HEK293 (cell line): ENCODE results near the gene KIAA0753.

Experiments
- CTCF ChIA-PET: fragments of 350-600 bp; formaldehyde crosslinking; extraction: SDS; loops from one replicate; lab custom pipeline; 2021; ENCODE audit warnings: antibody characterized with exemption; lab: Yijun Ruan, JAX
- POLR2A ChIA-PET: fragments of 300-600 bp; formaldehyde crosslinking; extraction: SDS; loops from one replicate; lab custom pipeline; 2020; ENCODE audit warnings: antibody characterized with exemption, inconsistent platforms; lab: Yijun Ruan, JAX
- H3K27ac ChIP-seq: fragments of 200-500 bp; sonication (Bioruptor generic); 2 replicates; pipeline ENCODE4 v1.5.1; 2014; ENCODE audit warnings: low read depth, low read length, control low read depth, inconsistent platforms; ENCODE audit errors: extremely low read depth
- H3K36me3 ChIP-seq, 2 experiments: fragments of 200-500 bp in 1 of 2; sonication (Bioruptor generic) in 1 of 2; 1 replicate in 1 of 2; 2 replicates in 1 of 2; pipeline ENCODE4 v1.5.1; 2014 to 2017; ENCODE audit warnings: inconsistent platforms in 2 of 2, low read length in 2 of 2; ENCODE audit not compliant: control insufficient read depth in 2 of 2, insufficient read depth in 1 of 2
- H3K4me1 ChIP-seq: fragments of 200-500 bp; sonication (Bioruptor generic); 2 replicates; pipeline ENCODE4 v1.5.1; 2014; ENCODE audit warnings: mild to moderate bottlenecking, low read length, inconsistent platforms; ENCODE audit not compliant: control insufficient read depth, insufficient read depth
- H3K4me3 ChIP-seq: 2 replicates; pipeline ENCODE4 v1.5.1; 2011; ENCODE audit warnings: low read depth, mild to moderate bottlenecking, control low read depth, low read length, moderate library complexity
- H3K9me3 ChIP-seq: fragments of 200-500 bp; sonication (Bioruptor generic); 2 replicates; pipeline ENCODE4 v1.5.1; 2014; ENCODE audit warnings: low read depth, low read length, inconsistent platforms; ENCODE audit not compliant: control insufficient read depth, insufficient read depth
- FEZF1 ChIP-seq: fragments of 450-650 bp; formaldehyde crosslinking; IDR thresholded peaks from 2 replicates; pipeline ENCODE4 v1.5.1; 2016; ENCODE audit warnings: missing biosample characterization, missing genetic modification characterization
- GLIS1 ChIP-seq: fragments of 450-650 bp; formaldehyde crosslinking; IDR thresholded peaks from 2 replicates; pipeline ENCODE4 v1.5.1; 2016; ENCODE audit warnings: missing biosample characterization, missing genetic modification characterization
- GLIS2 ChIP-seq: fragments of 450-650 bp; formaldehyde crosslinking; IDR thresholded peaks from 2 replicates; pipeline ENCODE4 v1.5.1; 2016; ENCODE audit warnings: missing biosample characterization, missing genetic modification characterization
- IKZF3 ChIP-seq: fragments of 450-650 bp; IDR thresholded peaks from 2 replicates; pipeline ENCODE4 v1.5.0; 2018; ENCODE audit warnings: missing biosample characterization, mild to moderate bottlenecking, missing genetic modification characterization, moderate library complexity
- KLF9 ChIP-seq: fragments of 450-650 bp; formaldehyde crosslinking; IDR thresholded peaks from 2 replicates; pipeline ENCODE4 v1.5.1; 2016; ENCODE audit warnings: missing biosample characterization, missing genetic modification characterization, low read depth
- PBX3 ChIP-seq: sonication (generic); formaldehyde crosslinking; IDR thresholded peaks from 2 replicates; pipeline ENCODE4 v1.8.1; 2022; ENCODE audit warnings: mild to moderate bottlenecking, moderate library complexity, missing genetic modification reagents
- SCRT2 ChIP-seq: fragments of 450-650 bp; formaldehyde crosslinking; IDR thresholded peaks from 2 replicates; pipeline ENCODE4 v1.5.1; 2016; ENCODE audit warnings: missing biosample characterization, missing genetic modification characterization
- SP2 ChIP-seq: fragments of 450-650 bp; formaldehyde crosslinking; IDR thresholded peaks from 2 replicates; pipeline ENCODE4 v1.5.1; 2016; ENCODE audit warnings: missing biosample characterization, missing genetic modification characterization
- ZBTB1 ChIP-seq: fragments of 450-650 bp; formaldehyde crosslinking; IDR thresholded peaks from 2 replicates; pipeline ENCODE4 v1.5.1; 2016; ENCODE audit warnings: missing biosample characterization, missing genetic modification characterization
- ZBTB49 ChIP-seq: fragments of 450-650 bp; formaldehyde crosslinking; IDR thresholded peaks from 2 replicates; pipeline ENCODE4 v1.5.1; 2016; ENCODE audit warnings: missing biosample characterization, missing genetic modification characterization, low read depth
- ZBTB7A ChIP-seq: fragments of 450-650 bp; formaldehyde crosslinking; IDR thresholded peaks from 2 replicates; pipeline ENCODE4 v1.5.1; 2016; ENCODE audit warnings: low read depth, missing biosample characterization, missing genetic modification characterization
- ZFP3 ChIP-seq: fragments of 450-650 bp; formaldehyde crosslinking; IDR thresholded peaks from 2 replicates; pipeline ENCODE4 v1.5.1; 2016; ENCODE audit warnings: low read depth, missing biosample characterization, missing genetic modification characterization
- ZFP37 ChIP-seq: fragments of 450-650 bp; formaldehyde crosslinking; IDR thresholded peaks from 2 replicates; pipeline ENCODE4 v1.5.1; 2016; ENCODE audit warnings: missing biosample characterization, missing genetic modification characterization
- ZIC2 ChIP-seq: fragments of 450-650 bp; formaldehyde crosslinking; IDR thresholded peaks from 2 replicates; pipeline ENCODE4 v1.5.1; 2016; ENCODE audit warnings: missing biosample characterization, missing genetic modification characterization
- ZNF140 ChIP-seq: fragments of 450-650 bp; formaldehyde crosslinking; IDR thresholded peaks from 2 replicates; pipeline ENCODE4 v1.5.1; 2016; ENCODE audit warnings: missing biosample characterization, missing genetic modification characterization
- ZNF146 ChIP-seq: fragments of 450-650 bp; formaldehyde crosslinking; IDR thresholded peaks from 2 replicates; pipeline ENCODE4 v1.5.1; 2016; ENCODE audit warnings: missing biosample characterization, missing genetic modification characterization
- ZNF169 ChIP-seq: fragments of 450-650 bp; formaldehyde crosslinking; IDR thresholded peaks from 2 replicates; pipeline ENCODE4 v1.5.1; 2016; ENCODE audit warnings: missing biosample characterization, missing genetic modification characterization
- ZNF174 ChIP-seq: fragments of 450-650 bp; formaldehyde crosslinking; IDR thresholded peaks from 2 replicates; pipeline ENCODE4 v1.5.0; 2017; ENCODE audit warnings: missing biosample characterization, mild to moderate bottlenecking, missing genetic modification characterization
- ZNF2 ChIP-seq: fragments of 450-650 bp; formaldehyde crosslinking; IDR thresholded peaks from 2 replicates; pipeline ENCODE4 v1.5.1; 2016; ENCODE audit warnings: missing biosample characterization, missing genetic modification characterization
- ZNF223 ChIP-seq: fragments of 450-650 bp; formaldehyde crosslinking; IDR thresholded peaks from 2 replicates; pipeline ENCODE4 v1.5.1; 2016; ENCODE audit warnings: missing biosample characterization, missing genetic modification characterization
- ZNF266 ChIP-seq: fragments of 450-650 bp; formaldehyde crosslinking; IDR thresholded peaks from 2 replicates; pipeline ENCODE4 v1.5.1; 2016; ENCODE audit warnings: missing biosample characterization, missing genetic modification characterization, low read depth
- ZNF274 ChIP-seq, 2 experiments: fragments of 200-500 bp in 1 of 2; fragments of 450-650 bp in 1 of 2; sonication (Bioruptor generic) in 1 of 2; formaldehyde crosslinking in 1 of 2; IDR thresholded peaks; 2 replicates each; pipeline versions ENCODE4 v1.5.1 to v1.6.1; 2014 to 2016; ENCODE audit warnings: borderline replicate concordance in 1 of 2, inconsistent platforms in 1 of 2, low read length in 1 of 2, missing biosample characterization in 1 of 2, missing genetic modification characterization in 1 of 2
- ZNF354C ChIP-seq: fragments of 450-650 bp; formaldehyde crosslinking; IDR thresholded peaks from 2 replicates; pipeline ENCODE4 v1.5.1; 2016; ENCODE audit warnings: missing biosample characterization, missing genetic modification characterization, low read depth, borderline replicate concordance
- ZNF394 ChIP-seq: fragments of 450-650 bp; formaldehyde crosslinking; IDR thresholded peaks from 2 replicates; pipeline ENCODE4 v1.5.1; 2016; ENCODE audit warnings: missing biosample characterization, missing genetic modification characterization, mild to moderate bottlenecking, moderate library complexity, borderline replicate concordance
- ZNF473 ChIP-seq: fragments of 450-650 bp; formaldehyde crosslinking; IDR thresholded peaks from 2 replicates; pipeline ENCODE4 v1.5.1; 2017; ENCODE audit warnings: missing biosample characterization, missing genetic modification characterization
- ZNF510 ChIP-seq: fragments of 450-650 bp; formaldehyde crosslinking; IDR thresholded peaks from 2 replicates; pipeline ENCODE4 v1.5.1; 2018; ENCODE audit warnings: mild to moderate bottlenecking, missing genetic modification characterization, missing biosample characterization; ENCODE audit not compliant: insufficient replicate concordance
- ZNF529 ChIP-seq: fragments of 450-650 bp; formaldehyde crosslinking; IDR thresholded peaks from 2 replicates; pipeline ENCODE4 v1.5.1; 2017; ENCODE audit warnings: missing genetic modification characterization, missing biosample characterization; ENCODE audit not compliant: insufficient replicate concordance
- ZNF600 ChIP-seq: fragments of 450-650 bp; formaldehyde crosslinking; IDR thresholded peaks from 2 replicates; pipeline ENCODE4 v1.5.1; 2016; ENCODE audit warnings: missing biosample characterization, missing genetic modification characterization
- ZNF624 ChIP-seq: fragments of 450-650 bp; formaldehyde crosslinking; IDR thresholded peaks from 2 replicates; pipeline ENCODE4 v1.5.1; 2017; ENCODE audit warnings: missing biosample characterization, missing genetic modification characterization
- ZNF645 ChIP-seq: fragments of 450-650 bp; formaldehyde crosslinking; IDR thresholded peaks from 2 replicates; pipeline ENCODE4; 2016; ENCODE audit warnings: missing biosample characterization, missing genetic modification characterization
- ZNF664 ChIP-seq: fragments of 450-650 bp; formaldehyde crosslinking; IDR thresholded peaks from 2 replicates; pipeline ENCODE4 v1.5.1; 2016; ENCODE audit warnings: missing biosample characterization, missing genetic modification characterization
- ZNF707 ChIP-seq: fragments of 450-650 bp; formaldehyde crosslinking; IDR thresholded peaks from 2 replicates; pipeline ENCODE4 v1.5.1; 2016; ENCODE audit warnings: missing biosample characterization, missing genetic modification characterization
- ZNF747 ChIP-seq: fragments of 450-650 bp; formaldehyde crosslinking; IDR thresholded peaks from 2 replicates; pipeline ENCODE4 v1.5.1; 2016; ENCODE audit warnings: missing biosample characterization, missing genetic modification characterization
- ZSCAN23 ChIP-seq: fragments of 450-650 bp; formaldehyde crosslinking; IDR thresholded peaks from 2 replicates; pipeline ENCODE4 v1.5.1; 2016; ENCODE audit warnings: missing biosample characterization, missing genetic modification characterization

The KIAA0753 gene

GRCh38 chr17:6588165-6588564, 52.3 kb downstream of the KIAA0753 start:
- Histone ChIP-seq H3K4me3 (no peak overlapping the region), H3K36me3 (peaks cover 84 to 99% of the 10 kb centered on the region in 2 experiments), H3K27ac (no peak overlapping the region), H3K9me3 (peaks cover 7% of the 10 kb centered on the region), H3K4me1 (no peaks in the 10 kb centered on the region)
- TF ChIP-seq ZFP3 (tag by site-specific recombination) (no peak), ZNF473 (tag by site-specific recombination) (no peak), GLIS1 (tag by site-specific recombination) (no peak), PBX3 (no peak), ZIC2 (tag by site-specific recombination) (no peak), ZNF645 (tag by site-specific recombination) (no peak), SCRT2 (tag by site-specific recombination) (no peak), ZNF529 (tag by site-specific recombination) (no peak), ZNF624 (tag by site-specific recombination) (no peak), ZBTB49 (tag by site-specific recombination) (no peak), ZNF510 (tag by site-specific recombination) (no peak), ZNF274 (IDR thresholded peaks at IDR 0.05; ENCODE audit: low read length) (no peak), ZNF274 (tag by site-specific recombination; IDR thresholded peaks at IDR 0.05; ENCODE audit: borderline replicate concordance) (no peak), ZNF266 (tag by site-specific recombination) (no peak), ZNF600 (tag by site-specific recombination) (no peak), ZNF140 (tag by site-specific recombination) (no peak), SP2 (tag by site-specific recombination) (no peak), ZNF747 (tag by site-specific recombination) (no peak), ZNF707 (tag by site-specific recombination) (no peak), ZNF223 (no peak)
- POLR2A ChIA-PET: no interaction called here
- CTCF ChIA-PET: no interaction called here

GRCh38 chr17:6587310-6587709, 53.2 kb downstream of the KIAA0753 start:
- CTCF ChIA-PET: interaction anchor here (1.2 kb wide), 1 partner anchor 114 kb away, joined by 5 read pairs; no protein-coding TSS in a partner anchor
- no peak for TF ChIP-seq IKZF3
- TF ChIP-seq ZSCAN23 (tag by site-specific recombination): no peak
- TF ChIP-seq ZNF169: no peak
- TF ChIP-seq GLIS2 (tag by site-specific recombination): no peak
- no peak for TF ChIP-seq ZNF174 (tag by site-specific recombination)
- no peak for TF ChIP-seq ZBTB1
- TF ChIP-seq ZBTB7A: no peak
- no peak for TF ChIP-seq ZNF2 (tag by site-specific recombination)
- TF ChIP-seq ZNF394: no peak
- no peak for TF ChIP-seq KLF9 (tag by site-specific recombination)
- TF ChIP-seq FEZF1: no peak
- no peak for TF ChIP-seq ZFP37
- no peak for TF ChIP-seq ZNF146 (tag by site-specific recombination)
- TF ChIP-seq ZNF354C: no peak
- no peak for TF ChIP-seq ZNF664 (tag by site-specific recombination)

More at GRCh38 chr17:6587310-6587709, 53.2 kb downstream of the KIAA0753 start:
- peaks cover 7% of the 10 kb centered on the region for H3K9me3 ChIP-seq
- POLR2A ChIA-PET: no interaction called here
- peaks cover 84 to 99% of the 10 kb centered on the region in 2 experiments for H3K36me3 ChIP-seq
- H3K27ac ChIP-seq: no peak overlapping the region
- H3K4me3 ChIP-seq: no peak overlapping the region
- no peaks in the 10 kb centered on the region for H3K4me1 ChIP-seq
